Activated T-cell treated with anti-CD3 and anti-CD28 coated beads for 4 hours (primary cell): Measurements from ENCODE around the gene SPATC1L.
"Not testable (repeated sequence)": the region's sequence is repeated elsewhere in the genome, so short reads cannot be mapped to it uniquely, and the experiment has no call there.

ENCODE experiments used
- DNase-seq: peaks from one replicate; pipeline ENCODE4 v3.0.0-alpha.2; 2020

SPATC1L gene

DNA sequence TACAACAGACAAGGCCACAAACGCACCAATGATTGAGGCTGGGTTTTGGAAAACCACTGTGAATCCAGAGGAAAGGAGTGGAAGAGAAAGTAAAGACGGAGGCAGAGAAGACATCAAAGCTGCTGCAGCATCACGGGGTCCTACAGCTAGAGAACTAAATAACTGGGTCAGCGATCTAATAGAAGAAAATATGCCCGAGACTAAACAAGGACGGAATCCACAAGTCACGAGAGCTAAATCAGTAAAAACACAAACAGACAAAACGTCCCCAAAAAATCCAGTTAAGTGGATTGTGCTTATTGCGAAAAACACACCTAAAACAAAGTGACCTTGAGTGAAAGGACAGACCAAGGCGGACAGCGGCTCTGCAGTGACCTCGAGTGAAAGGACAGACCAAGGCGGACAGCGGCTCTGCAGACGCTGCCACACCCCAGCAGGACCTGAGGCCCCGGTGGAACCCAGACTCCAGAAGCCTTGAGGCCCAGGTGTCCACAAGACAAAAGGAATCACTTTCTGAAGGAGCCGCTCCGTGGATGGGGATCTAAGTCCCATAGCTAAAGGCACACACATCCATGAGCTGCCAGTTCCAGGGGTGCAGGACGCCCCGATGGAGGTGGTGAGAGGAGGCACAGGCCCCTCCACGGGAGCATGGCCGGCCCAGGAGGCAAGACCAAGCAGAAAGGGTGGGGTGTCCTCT is 34.9 kb downstream of the SPATC1L start:
- no peak for DNase-seq

DNA sequence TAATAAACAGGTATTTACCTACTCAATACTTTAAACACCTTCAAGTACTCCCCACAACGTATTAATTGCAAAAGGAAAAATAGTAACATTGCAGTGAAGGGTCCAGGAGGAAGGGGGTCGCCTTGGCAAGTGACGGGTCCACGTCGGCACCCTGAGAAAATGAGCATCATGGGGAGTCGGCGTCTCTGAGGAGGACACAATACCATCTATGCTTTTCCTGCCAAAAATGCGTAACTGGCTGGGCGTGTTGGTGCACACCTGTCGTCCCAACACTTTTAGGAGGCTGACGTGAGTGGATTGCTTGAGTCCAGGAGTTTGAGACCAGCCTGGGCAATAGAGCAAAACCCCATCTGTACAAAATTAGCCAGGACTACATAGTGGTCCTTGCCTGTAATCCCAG is 36.2 kb downstream of the SPATC1L start:
- no peak for DNase-seq

DNA sequence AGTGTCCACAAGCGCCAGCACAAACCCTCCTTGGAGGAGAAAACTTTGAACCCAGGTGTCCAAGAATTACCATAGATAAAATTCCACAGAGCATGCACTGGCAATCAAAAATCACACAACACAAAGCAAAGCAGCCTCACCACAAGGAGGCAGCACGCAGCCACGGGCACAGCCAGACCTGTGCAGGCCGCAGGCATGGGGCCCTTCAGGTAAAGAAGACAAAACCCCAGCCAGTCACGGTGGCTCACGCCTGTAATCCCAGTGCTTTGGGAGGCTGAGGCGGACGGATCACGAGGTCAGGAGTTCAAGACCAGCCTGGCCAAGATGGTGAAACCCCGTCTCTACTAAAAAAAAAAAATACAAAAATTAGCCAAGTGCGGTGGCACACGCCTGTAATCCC is 36.8 kb downstream of the SPATC1L start:
- peak; percentile 29 for DNase-seq

DNA sequence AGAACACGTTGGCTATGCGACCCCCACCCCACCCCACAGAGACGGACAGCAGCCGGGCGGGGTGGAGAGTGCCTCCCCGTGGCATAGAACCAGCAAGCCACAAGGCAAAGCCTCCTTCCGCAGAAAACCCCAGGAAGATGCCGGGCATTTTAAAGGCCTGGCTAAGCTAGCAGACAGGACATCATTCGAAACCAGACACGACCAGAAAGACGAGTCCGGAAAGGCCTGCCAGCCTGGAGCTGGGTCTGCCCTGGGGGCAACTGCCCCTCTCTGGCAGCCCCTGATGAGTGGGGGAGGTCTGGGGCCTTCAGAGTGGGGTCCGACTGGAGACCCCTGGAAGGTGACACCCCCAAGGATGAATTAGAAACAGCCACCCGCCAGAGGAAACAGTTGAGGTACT is 37.4 kb downstream of the SPATC1L start:
- no peak for DNase-seq

DNA sequence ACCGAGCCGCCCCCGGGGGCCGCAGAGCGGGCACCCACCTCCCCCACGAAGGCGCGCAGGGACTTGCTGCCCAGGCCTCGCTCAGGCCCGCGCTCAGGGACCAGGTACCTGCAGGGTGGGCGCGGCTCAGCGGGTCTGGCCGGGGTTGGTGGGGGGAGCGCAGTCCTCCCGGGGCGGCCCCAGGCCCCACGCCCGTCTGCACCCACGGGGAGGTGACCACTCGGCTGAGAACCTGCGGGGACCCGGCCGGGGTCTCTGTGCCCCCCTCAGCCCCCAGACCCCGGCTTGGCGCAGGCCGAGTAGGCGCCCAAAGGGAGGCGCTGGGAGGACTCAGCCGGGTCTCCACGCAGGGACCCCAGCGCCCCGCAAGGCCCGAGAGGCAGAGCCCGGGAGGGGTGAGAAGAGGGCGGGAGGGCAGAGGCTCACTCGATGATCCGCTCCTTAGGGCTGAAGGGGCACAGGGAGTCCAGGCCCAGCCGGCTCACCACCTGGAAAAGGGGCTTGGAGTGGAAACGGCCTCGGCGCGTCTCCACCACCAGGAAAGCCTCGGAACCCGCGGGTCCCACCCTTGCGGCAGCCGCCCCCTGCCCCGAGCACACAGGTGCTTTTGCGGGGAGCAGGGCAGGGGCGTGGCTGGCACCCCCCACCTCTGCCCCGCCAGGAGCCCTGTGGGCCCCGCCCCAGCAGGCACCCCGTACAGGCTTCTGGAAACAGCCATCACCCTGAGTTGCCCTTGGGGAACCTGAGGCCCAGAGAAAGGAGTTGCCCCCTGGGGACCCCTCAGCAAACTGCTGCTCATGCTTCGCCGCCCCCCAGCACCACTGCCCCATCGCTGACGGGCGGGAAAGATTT is 38.2 kb downstream of the SPATC1L start:
- DNase-seq, result no peak

DNA sequence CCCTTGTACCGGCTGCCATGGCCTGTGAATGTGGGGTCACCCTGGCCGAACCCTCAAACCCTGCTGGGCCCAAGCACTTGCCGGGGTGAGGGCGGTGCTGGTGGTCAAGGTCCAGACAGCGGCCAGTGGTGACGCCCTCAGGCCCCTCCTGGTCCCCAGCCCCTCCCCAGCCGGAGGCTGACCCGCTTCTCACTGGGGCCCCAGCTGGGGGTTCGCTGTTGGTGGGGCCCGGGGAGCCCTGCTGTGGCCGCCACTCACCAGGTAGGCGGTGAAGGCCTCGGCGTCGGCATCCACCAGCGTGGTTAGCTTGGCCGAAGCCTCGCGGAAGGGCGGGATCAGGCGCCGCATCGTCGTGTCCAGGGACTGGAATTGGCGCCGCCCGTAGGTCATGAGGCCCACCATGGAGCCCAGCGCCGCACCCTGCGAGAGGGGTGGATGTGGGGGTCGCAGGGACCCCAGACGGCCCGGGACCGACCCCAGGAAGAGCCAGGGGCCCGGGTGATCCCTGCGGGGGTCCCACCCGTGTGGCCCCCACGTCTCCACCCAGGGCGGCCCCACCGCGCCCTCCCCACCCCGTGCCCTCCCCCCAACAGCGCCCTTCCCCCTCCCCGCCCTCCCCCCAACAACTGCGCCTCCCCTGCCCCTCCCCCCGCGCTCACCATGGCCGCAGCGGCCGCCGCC is 39.0 kb downstream of the SPATC1L start:
- no peak for DNase-seq

DNA sequence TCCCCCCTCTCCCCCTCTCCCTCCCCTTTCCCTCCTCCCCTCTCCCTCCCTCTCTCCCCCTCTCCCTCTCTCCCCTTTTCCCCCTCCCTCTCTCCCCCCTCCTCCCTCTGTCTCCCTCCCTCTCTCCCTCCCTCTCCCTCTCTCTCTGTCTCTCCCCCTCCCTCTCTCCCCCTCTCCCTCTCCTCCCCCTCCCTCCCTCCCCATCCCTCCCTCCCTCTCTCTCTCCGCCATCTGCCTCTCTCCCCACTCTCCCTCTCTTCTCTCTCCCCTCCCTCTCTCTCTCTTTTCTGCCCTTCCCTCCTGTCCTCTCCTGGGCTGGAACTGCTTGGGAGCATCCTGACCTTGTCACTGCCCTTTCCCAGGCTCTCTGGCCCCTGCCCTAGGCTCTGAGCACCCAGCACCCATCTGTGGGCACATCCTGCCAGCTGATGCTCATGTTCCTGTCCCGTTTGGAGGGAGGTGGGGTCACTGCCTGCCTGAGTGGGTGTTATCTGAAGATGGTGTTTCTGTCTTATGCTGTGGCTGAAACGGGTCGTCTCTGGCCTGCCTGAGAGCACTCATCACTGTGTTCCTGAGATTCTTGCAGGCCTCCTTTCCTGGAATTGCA is 39.7 kb downstream of the SPATC1L start:
- DNase-seq, result no peak

DNA sequence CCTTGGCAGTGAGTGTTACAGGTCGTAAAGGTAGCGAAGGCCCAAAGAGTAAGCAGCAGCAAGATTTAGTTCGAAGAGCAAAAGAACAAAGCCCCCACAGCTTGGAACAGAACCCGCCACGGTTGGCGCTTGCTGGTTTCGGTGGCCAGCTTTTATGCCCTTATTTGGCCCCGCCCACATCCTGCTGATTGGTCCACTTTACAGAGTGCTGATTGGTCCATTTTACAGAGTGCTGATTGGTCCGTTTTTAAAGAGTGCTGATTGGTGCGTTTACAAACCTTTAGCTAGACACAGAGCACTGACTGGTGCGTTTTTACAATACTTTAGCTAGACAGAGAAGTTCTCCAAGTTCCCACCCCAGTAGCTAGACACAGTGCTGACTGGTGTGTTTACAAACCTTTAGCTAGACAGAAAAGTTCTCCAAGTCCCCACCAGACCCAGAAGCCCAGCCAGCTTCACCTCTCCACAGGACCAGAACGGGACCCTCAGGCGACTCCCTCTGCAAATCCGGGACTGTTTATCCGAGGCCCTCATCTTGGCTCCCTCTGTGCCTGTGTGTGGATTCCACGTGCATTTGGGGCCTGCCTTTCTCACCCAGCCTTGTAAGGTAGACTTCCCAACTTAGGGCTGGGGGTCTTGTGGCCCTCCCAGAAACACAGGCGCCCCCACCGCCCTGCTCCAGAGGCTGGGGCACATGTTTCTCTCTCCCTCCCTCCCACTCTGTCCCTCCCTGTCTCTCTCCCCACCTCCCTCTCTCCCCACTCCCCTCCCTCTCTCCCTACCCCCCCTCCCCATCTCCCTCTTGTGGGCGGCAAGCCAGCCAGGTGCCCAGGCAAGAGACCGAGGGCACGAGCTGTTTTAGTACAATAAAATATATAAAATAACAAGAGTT is 41.4 kb downstream of the SPATC1L start:
- no peak for DNase-seq

DNA sequence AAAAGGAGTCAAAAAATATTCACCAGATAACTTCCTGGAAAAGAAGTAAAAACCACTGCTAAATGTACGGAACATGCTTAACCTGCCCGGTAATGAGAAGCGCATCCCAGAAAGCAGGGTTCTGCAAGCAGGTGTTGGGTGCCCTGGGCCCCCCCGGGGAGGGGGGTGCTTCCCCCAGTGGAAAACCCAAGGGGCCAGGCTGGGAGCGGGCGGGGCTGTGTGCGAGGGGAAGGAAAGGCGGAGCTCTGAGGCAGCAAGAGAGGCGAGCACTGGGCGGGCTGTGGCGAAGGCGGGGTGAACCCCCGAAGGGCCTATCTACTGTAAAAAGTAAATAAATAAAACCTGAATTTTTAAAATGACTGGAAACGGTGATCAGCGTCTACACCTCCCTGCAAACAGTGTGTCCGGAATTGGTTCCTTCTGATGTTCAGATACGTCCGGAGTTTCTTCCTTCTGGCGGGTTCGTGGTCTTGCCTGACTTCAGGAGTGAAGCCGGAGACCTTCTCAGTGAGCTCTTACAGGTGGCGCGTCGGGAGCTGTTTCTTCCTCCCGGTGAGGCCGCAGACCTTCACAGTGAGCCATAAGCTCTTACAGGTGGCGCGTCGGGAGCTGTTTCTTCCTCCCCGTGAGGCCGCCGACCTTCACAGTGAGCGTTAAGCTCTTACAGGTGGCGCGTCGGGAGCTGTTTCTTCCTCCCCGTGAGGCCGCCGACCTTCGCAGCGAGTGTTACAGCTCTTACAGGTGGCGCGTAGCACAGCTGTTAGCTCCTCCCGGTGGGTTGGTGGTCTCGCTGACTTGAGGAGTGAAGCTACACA is 42.3 kb downstream of the SPATC1L start:
- no peak for DNase-seq

DNA sequence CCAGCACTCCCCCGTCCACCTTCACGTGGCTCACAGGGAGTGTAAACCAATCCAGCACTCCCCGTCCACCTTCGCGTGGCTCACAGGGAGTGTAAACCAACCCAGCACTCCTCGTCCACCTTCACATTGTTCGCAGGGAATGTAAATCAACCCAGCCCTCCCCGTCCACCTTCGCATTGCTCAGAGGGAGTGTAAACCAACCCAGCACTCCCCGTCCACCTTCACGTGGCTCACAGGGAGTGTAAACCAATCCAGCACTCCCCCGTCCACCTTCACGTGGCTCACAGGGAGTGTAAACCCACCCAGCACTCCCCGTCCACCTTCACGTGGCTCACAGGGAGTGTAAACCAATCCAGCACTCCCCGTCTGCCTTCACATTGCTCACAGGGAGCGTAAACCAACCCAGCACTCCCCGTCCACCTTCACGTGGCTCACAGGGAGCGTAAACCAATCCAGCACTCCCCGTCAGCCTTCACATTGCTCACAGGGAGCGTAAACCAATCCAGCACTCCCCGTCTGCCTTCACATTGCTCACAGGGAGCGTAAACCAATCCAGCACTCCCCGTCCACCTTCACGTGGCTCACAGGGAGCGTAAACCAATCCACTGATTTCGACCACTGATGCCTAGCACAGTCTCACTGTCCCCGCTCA is 43.8 kb downstream of the SPATC1L start:
- DNase-seq, result not testable (repeated sequence)

DNA sequence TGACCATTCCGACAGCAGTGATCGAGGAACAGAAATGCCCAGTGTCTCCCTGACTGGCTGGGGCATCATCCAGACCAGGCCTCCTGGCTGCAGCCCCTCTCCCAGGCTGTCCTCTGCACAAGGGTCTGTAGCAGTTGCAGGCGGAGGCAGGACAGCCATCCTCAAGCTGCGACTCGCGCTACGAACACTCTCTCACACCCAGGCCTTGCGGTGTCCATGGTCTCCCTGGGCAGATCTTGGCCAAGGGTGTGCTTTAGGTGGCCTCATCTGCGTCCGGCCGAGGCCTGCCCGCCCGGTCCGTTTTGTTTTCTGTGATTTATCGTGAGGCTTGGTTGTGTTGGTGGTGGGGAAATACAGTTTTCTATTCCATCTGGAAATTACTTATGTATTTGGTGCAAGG is 44.6 kb downstream of the SPATC1L start:
- DNase-seq, result no peak

DNA sequence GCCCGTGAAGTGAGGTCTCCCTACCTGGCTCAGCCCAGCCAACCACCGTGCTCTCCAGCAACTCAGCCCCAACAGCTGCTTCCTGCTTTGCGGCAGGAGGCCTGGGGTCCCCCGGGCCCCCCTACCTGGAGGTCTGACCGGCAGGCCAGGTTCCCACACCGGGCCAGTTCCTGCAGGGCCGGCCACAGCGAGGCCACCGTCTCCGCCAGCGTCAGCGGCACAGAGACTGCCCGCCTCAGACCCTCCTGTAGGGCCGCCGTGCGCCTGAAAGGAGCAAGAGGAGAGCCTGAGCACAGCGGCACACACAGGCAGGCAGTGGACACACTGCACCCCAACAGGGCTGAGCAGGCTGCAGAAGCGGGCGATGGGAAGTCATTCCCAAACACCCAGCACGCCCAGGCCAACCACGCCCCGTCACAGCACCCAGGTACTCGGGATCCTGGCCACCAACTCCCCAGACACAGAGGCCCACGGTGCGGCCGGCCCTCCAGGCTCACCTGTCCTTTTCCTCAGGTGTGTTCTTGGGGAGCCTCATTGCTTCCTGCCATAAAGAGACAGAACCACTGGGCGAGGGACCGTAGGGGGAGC is 45.8 kb downstream of the SPATC1L start:
- DNase-seq, result no peak

DNA sequence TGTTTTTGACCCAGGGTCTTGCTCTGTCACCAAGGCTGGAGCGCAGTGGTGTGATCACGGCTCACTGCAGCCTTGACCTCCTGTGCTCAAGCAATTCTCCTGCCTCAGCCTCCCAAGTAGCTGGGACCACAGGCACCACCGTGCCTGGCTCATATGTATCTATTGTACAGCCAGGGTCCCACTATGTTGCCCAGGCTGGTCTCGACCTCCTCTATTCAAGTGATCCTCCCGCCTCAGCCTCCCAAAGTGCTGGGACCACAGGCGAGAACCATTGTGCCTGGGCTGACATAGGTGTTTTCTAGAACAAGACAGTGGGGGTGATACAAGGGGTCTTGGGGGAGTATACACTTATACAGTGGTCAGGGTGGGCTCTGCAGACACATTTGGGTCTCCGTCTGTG is 46.4 kb downstream of the SPATC1L start:
- DNase-seq, result no peak

DNA sequence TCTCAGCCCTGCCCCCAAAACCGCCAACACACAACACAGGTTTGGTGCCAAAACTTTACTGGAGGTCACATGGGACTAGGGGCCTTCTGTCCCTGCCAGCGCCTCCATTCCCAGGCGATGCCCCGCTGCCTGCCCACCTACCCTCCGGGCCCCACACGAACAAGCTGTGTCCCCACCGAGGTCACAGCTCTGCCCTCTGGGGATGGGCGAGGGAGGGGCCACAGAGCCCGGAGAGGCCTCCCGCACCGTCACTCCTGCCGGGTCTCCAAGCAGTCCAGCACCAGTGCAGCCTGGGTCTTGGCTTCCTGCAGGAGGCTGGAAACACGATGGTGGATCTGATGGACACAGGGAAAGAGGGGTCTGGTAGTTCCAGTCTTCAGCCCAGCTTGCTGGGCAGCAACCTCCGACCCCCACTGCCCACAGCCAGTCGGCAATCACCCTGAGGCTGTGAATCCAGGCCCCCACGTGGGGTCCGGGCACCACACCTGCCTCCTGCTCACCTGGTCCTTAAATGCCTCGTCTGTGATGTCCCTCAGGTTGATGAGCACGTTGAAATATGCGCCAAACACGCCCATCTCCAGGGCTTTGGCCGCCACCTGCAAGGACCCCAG is 47.4 kb downstream of the SPATC1L start:
- no peak for DNase-seq

DNA sequence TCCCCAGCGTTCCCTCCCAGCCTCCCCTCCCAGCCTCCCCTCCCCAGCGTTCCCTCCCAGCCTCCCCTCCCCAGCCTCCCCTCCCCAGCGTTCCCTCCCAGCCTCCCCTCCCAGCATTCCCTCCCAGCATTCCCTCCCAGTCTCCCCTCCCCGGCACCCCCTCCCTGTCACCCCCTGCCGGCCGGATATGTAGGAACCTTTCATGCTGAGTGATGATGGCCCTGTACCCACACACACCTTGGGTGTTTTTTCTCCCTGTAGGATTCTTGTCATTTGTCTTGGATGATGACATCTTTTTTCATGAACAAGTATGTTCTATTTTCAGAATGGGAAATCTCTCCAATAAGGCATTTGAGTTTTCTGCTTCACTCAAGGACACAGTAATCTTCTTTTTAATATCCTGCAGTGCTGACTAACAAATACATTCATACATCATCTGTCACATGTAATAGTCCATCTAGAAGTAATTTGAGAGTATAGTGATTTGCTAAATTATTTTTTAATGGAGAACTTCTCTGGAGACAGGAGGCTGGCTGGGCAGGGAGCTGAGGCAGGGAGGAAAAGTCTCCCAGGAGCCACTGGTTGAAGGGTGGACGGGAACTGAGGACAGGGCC is 48.4 kb downstream of the SPATC1L start:
- DNase-seq, result no peak

DNA sequence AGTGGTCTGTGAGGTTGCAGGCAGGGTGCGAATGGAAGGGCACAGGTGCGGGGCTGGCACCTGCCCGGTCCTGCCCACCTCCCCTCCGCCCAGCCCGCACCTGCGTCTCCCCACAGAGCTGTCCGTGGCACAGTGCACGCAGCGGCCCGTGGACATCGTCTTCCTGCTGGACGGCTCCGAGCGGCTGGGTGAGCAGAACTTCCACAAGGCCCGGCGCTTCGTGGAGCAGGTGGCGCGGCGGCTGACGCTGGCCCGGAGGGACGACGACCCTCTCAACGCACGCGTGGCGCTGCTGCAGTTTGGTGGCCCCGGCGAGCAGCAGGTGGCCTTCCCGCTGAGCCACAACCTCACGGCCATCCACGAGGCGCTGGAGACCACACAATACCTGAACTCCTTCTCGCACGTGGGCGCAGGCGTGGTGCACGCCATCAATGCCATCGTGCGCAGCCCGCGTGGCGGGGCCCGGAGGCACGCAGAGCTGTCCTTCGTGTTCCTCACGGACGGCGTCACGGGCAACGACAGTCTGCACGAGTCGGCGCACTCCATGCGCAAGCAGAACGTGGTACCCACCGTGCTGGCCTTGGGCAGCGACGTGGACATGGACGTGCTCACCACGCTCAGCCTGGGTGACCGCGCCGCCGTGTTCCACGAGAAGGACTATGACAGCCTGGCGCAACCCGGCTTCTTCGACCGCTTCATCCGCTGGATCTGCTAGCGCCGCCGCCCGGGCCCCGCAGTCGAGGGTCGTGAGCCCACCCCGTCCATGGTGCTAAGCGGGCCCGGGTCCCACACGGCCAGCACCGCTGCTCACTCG is 52.2 kb downstream of the SPATC1L start:
- DNase-seq, result no peak

DNA sequence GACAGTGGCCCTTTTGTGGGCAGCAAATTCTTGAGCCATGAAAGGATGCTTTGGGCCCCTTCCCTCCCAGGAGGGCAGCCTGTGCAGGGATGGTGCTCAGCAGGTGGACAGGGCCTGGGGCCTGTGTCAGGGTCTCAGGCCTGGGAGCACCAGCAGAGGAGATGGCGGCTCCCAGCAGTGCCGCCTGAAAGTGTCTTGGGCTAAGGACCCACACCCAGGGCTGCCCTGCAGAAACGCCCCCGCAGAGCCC is 52.7 kb downstream of the SPATC1L start:
- DNase-seq, result no peak

DNA sequence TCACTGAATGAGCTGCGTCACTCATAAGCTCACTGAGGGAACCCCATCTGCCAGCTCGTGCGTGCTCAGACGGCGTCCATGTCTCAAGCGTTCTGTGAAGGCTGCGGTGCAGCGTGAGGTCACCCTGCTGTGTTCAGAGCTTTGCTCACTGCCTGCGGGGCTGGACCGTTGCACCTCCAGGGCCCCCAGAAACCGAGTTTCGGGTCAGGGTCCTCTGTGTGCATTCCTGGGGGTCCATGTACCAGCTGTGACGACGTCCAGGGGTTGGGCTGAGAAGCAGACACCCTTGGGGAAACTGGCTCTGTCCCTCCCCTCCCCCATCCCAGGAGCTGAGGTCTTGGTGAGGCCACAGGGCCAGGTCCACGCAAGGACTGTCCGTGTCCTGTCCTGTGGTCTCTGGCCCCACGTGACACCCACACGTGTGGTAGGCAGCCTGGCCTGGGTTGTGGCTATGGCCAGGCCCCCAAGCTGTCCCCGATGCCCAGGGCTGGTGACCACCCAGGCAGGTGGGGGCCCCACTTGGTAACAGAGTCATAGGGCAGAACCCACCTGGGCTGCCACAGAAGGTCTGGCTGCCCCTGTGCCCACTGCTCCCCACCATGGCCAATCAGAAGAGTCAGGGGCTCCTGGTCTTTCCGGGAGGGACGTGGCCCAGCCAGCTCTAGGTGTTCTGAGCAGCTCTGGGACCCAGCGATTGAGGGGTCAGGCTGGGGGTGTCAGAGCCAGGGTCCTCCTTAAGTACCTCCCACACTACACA is 53.2 kb downstream of the SPATC1L start:
- DNase-seq, result no peak
